GM15510 (cell line): ENCODE results near the gene PRR19.

Experiments
- POLR2A ChIP-seq: IDR thresholded peaks from 3 replicates; pipeline ENCODE4 v1.6.1; 2011; ENCODE audit warnings: borderline replicate concordance; ENCODE audit not compliant: insufficient read length; ENCODE audit errors: extremely low read depth

The PRR19 gene

DNA sequence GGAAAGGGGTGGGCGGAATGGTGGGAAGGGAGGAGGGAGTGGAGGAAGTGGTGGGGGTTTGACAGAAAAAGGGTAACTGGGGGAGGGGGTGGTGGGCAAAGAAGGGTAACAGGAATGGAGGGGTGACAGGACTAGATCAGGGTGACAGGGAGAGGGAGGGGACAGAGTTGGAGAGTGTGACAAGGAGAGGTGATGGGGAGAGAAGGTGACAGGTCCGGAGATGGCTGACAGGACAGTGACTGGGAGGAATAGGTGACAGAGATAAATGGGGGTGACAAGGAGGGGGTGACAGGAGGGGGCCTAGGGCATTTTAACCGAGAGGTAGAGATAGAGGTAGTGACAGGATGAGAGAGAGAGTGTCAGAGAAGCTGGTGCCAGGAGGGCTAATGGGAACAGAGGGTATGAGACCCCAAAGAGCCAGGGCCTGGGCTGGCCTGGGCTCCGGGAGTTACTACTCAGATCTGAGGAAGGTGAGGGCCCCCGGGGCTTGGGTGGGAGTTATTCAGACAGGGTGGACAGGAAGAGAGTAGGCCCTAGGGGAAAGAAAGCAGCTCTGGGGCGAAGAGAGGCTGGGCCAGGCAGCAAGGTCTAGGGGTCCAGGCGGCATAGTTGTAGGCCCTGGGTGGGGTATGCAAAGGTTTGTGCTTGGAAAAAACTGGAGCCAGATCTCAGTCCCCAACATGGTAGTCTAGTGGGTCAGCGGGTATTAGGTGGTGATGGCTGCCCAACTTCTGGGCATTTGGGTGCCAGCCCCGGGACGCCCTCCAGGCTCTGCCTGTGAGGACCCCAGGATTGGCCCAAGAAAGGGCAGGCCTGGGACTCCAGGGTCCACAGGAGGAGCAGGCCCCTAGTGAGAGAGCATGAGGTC, 32.2 kb upstream of the PRR19 start:
- no peak for TF ChIP-seq POLR2A

DNA sequence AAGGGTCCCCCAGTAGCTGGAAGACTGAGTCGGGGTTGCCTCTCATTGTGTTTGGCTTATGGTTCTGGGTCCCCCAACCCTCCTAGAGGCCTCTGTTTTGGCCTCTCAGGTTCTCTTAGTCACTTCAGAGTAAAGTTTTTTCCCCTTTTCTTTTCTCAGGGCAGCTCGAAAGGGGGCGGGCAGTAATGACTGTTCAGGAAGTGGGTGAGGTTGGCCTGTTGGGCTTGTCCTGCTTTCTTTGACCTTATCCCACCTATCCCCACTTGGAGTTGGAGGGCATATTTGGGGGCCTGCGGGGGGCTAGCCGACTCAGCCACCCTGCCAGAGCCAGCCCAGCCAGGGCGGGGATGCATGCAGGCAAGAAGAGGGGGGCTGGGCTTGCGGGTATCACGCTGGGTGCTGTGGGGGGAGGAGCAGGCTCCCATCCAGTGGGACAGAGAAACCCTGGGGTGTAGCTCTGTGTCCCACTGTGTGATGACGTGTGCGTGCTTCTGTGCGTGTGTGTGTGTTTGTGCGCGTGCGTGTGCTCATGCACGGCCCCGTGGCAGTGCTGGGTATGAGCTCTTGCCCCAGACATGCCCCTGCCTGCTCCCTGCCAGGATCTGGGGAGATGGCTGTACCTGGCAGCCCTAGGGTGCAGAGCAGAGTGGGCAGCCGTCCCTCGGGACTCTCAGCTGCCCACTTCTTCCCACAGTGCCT, 31.4 kb upstream of the PRR19 start:
- peak; percentile 40 for TF ChIP-seq POLR2A

DNA sequence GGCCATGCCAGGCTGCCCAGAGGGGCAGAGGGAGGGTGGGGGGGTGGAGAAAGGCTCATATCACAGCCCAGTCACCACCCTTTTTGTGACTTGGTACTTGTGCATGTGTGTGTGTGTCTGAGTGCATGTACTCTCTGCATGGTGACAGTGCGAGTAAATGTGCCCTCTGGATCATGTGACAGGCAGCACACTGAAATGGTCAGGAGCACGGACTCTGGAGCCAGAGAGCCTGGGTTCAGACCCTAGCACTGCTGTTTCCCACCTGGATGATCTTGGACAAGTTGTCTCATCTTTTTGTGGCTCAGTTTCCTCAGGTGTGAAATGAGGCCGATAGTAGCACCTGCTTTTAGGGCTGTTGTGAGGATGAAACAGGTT, 30.9 kb upstream of the PRR19 start:
- no peak for TF ChIP-seq POLR2A

DNA sequence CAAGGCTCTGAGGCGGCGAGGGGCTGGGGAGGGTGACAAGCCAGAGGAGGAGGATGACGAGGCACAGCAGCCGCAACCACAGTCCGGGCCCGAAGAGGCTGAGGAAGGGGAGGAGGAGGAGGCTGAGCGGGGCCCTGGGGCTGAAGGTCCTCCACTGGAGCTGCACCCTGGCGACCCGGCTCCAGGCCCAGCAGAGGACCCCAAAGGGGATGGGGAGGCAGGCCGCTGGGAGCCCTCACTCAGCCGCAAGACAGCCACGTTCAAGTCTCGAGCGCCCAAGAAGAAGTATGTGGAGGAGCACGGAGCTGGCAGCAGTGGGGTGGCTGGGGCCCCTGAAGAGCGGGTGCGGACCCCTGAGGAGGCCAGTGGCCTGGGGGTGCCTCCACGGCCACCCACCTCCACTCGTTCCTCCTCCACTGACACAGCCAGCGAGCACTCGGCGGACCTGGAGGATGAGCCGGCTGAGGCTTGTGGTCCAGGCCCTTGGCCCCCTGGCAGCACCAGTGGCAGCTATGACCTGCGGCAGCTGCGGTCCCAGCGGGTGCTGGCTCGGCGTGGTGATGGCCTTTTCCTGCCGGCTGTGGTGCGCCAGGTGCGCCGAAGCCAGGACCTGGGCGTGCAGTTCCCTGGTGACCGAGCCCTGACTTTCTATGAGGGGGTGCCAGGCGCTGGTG, 29.9 kb upstream of the PRR19 start:
- TF ChIP-seq POLR2A: no peak

DNA sequence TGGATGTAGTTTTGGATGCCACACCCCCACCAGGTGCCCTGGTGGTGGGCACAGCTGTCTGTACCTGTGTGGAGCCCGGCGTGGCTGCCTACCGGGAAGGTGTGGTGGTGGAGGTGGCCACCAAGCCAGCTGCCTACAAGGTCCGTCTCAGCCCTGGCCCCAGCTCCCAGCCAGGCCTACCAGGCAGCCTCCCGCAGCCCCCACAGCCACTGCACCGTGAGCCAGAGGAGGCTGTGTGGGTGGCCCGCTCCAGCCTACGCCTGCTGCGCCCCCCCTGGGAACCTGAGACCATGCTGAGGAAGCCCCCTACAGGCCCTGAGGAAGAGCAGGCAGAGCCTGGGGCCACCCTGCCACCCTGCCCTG, 29.4 kb upstream of the PRR19 start:
- TF ChIP-seq POLR2A: no peak

DNA sequence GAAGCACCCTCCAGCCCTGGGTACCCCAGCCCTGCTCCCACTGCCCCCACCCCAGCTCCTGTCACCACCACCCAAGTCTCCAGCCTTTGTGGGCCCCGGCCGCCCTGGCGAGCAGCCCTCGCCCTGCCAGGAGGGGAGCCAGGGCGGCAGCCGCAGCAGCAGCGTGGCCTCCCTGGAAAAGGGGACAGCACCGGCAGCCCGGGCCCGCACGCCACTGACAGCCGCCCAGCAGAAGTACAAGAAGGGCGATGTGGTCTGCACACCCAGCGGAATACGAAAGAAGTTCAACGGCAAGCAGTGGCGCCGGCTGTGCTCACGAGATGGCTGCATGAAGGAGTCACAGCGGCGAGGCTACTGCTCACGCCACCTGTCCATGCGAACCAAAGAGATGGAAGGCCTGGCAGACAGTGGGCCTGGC, 28.9 kb upstream of the PRR19 start:
- no peak for TF ChIP-seq POLR2A

DNA sequence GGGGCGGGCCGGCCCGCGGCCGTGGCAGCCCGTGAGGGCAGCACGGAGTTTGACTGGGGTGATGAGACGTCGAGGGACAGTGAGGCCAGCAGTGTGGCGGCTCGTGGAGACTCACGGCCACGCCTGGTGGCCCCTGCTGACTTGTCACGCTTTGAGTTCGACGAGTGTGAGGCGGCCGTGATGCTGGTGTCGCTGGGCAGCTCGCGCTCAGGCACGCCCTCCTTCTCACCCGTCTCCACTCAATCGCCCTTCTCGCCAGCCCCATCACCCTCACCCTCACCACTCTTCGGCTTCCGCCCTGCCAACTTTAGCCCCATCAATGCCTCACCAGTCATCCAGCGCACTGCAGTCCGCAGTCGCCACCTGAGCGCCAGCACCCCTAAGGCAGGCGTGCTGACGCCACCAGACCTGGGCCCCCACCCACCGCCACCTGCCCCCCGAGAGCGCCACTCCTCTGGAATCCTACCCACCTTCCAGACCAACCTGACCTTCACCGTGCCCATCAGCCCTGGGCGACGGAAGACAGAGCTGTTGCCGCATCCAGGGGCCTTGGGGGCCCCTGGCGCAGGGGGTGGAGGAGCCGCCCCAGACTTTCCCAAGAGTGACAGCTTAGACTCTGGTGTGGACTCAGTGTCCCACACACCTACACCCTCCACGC, 28.4 kb upstream of the PRR19 start:
- TF ChIP-seq POLR2A: no peak

DNA sequence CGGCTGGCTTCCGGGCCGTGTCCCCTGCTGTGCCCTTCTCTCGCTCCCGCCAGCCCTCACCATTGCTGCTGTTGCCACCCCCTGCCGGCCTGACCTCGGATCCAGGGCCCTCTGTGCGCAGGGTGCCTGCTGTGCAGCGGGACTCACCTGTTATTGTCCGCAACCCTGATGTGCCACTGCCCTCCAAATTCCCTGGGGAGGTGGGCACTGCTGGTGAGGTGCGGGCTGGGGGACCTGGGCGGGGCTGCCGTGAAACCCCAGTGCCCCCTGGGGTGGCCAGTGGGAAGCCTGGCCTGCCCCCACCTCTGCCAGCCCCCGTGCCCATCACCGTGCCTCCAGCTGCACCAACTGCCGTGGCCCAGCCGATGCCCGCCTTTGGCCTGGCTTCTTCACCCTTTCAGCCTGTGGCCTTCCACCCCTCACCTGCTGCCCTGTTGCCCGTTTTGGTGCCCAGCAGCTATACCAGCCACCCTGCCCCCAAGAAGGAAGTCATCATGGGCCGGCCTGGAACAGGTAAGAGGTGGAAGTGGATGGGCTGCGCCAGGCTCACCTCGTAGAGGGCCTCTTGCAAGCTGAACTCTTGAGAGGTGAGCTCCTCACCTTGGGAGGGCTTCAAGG, 27.8 kb upstream of the PRR19 start:
- TF ChIP-seq POLR2A: no peak

DNA sequence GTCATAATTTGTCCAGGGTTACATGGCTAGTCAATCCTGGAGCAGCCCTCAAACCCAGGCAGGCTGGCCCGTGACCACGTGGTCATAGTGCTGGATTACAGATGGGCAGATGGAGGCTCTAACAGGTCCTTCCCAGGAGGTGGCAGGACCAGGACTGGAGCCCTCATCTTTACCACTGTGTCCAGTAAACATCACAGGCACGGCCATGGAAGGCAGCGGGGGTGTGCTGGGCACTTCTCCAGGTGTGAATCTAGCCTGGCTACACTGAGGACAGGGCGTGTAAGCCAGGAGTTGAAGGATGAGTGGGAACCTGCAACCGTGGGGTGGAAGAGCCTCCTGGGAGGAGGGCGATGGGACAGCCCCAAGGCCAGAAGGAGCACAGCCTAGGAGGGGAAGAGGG, 26.8 kb upstream of the PRR19 start:
- no peak for TF ChIP-seq POLR2A

DNA sequence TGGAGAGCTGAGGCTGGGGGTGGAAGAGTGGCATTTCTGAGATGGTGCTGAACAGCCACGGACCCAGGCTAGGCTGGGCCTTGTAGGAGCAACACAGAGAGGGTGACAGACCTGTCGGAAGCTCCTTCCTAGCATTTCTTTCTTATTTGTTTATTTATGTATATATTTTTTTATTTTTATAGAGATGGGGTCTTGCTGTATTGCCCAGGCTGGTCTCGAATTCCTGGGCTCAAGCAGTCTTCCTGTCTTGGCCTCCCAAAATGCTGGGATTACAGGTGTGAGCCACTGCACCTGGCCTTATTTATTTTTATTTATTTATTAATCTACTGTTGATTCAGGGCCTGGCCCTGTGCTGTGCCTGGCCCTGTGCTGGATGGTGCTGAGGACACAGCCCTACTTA, 26.4 kb upstream of the PRR19 start:
- TF ChIP-seq POLR2A: no peak

DNA sequence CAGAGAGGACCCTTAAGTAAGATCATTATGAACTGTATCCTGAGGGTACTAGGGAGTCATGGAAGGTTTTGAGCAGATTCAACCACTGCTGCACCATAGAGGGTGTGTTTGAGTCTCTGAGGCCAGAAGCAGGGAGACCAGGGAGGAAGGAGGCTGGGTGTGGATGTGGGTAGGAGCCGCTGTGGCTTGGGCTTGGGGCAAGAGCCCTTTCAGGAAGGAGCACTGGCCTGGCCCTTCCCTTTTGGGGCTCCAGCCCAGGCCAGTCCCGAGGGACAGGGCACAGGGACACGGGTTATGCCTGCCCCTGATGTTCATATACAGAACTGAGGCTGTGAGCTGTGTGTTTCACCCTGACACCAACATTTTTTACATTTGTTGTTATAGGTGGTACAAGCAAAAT, 25.6 kb upstream of the PRR19 start:
- no peak for TF ChIP-seq POLR2A

DNA sequence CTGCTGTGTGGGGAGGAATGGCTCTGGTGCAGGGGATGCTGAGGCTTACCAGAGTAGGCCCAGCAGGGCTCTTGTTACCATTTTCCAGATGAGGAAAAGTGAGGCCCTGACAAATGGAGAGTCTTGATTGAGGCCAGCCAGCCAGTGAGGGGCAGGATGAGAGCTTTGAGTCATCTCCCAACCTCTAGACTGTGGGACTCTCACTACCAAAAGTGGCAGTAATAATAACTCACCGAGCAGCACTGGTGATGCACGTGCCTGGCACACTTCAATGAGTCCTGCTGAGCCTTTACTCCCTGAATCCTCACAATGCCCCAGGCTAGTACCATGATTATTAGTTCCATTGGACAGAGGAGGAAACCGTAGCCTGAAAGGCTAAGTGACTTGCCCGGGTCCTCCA, 25.1 kb upstream of the PRR19 start:
- no peak for TF ChIP-seq POLR2A

DNA sequence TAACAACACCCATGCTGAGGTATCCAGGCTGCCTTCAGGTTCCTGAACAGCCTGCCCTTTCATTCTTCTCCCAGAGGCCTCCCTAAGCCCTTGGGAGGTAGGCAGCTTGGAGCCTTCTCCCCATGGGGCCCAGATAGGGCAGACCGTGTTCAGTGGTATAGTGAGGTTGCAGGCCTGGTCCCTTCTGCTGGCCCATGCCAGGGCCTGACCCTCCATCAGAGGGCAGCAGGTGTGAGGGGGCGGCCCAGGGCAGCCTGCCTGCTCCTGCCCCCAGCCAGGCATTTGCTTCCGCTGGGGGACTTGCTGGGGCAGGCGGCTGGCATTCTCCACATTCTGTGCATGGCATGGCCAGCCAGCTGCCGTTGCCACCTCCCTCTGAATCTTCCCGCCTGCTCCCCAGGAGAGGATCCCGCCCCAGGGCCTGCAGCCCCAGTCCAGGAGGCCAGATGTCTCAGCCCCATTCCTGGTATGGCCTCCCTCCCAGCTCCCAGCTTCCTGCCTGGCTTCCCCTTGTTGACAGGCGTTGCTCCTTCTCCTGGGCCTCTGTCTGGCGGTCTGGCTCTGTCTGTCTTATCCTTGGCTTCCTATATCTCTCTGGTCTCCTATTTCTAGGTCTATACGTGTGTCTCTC, 24.0 kb upstream of the PRR19 start:
- TF ChIP-seq POLR2A: no peak

DNA sequence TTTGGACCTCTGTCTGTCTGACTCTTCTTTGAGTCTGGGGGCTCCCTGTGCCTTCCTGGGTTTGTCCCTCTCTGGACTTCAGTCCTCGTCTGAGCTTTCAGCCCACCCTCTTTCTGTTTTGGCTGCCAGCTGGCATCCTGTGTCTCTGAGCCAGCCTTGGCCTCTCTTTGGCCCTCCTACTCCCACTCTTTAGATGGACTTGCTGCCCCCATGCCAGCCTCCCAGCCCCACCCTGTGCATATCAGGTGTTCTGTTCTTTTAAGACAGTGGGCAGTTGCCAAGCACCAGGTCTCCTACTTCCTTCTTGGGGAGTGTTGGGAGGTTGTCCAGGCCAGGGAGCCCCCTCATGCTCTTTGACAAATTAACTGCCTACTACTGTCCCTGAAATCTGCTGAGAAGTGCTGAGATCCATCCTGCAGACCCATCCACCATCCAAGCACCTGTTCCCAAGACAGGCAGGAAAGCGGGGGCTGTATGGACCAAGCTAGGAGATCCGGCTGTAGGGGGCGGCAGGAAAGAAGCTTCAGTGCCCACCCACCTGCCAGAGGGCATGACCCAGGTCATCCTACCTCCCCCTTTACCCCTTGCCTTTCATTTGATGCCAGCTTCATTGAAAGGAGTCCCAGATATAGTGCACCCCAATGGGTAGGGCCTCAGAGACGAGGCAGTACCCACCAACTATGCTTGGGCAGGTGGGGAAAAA, 23.3 kb upstream of the PRR19 start:
- no peak for TF ChIP-seq POLR2A
